Parathyroid adenoma (tissue), 2 donors: ENCODE measurements around the gene CNGA1.

ENCODE experiments used
- H2AFZ ChIP-seq: fragments of 300-600 bp; sonication (generic); one replicate; pipeline ENCODE4 v1.7.0; 2017; ENCODE audit warnings: antibody characterized with exemption, mild to moderate bottlenecking
- H3K27ac ChIP-seq: fragments of 300-600 bp; sonication (generic); one replicate; pipeline ENCODE4 v1.7.0; 2017
- H3K27me3 ChIP-seq: fragments of 300-600 bp; sonication (generic); one replicate; pipeline ENCODE4 v1.7.0; 2017; ENCODE audit warnings: low read length; ENCODE audit not compliant: control insufficient read depth, insufficient read depth
- H3K36me3 ChIP-seq: fragments of 300-600 bp; sonication (generic); one replicate; pipeline ENCODE4 v1.7.0; 2017; ENCODE audit warnings: low read length; ENCODE audit not compliant: control insufficient read depth, insufficient read depth
- H3K4me1 ChIP-seq: fragments of 300-600 bp; sonication (generic); one replicate; pipeline ENCODE4 v1.7.0; 2017; ENCODE audit warnings: control low read depth
- H3K4me2 ChIP-seq: fragments of 300-600 bp; sonication (generic); one replicate; pipeline ENCODE4 v1.7.0; 2017; ENCODE audit warnings: low read length
- H3K4me3 ChIP-seq: fragments of 300-600 bp; sonication (generic); one replicate; pipeline ENCODE4 v1.7.0; 2017; ENCODE audit warnings: low read depth, low read length
- H3K79me2 ChIP-seq: fragments of 300-600 bp; sonication (generic); one replicate; pipeline ENCODE4 v1.7.0; 2017; ENCODE audit warnings: control low read depth
- H3K9ac ChIP-seq: fragments of 300-600 bp; sonication (generic); one replicate; pipeline ENCODE4 v1.7.0; 2017; ENCODE audit warnings: mild to moderate bottlenecking
- H3K9me3 ChIP-seq: fragments of 300-600 bp; sonication (generic); one replicate; pipeline ENCODE4 v1.7.0; 2017; ENCODE audit warnings: low read length; ENCODE audit not compliant: control insufficient read depth
- CTCF ChIP-seq: fragments of 300-600 bp; sonication (generic); IDR thresholded peaks from one replicate; pipeline ENCODE4 v1.7.0; 2017; ENCODE audit warnings: antibody characterized with exemption, mild to moderate bottlenecking
- donor health status: primary hyperparathyroidism.

The CNGA1 gene

GRCh38 chr4:47972721-47973120 lies 43.8 kb downstream of the CNGA1 start:
- H3K9me3 ChIP-seq: no peaks in the 10 kb centered on the region
- H3K27ac ChIP-seq: no peak overlapping the region
- H3K36me3 ChIP-seq: no peaks in the 10 kb centered on the region
- no peaks in the 10 kb centered on the region for H3K79me2 ChIP-seq
- TF ChIP-seq CTCF: no peak
- no peak overlapping the region for H3K9ac ChIP-seq
- H3K27me3 ChIP-seq: no peaks in the 10 kb centered on the region
- H3K4me1 ChIP-seq: no peaks in the 10 kb centered on the region
- H3K4me2 ChIP-seq: no peak overlapping the region
- H2AFZ ChIP-seq: no peak overlapping the region
- no peak overlapping the region for H3K4me3 ChIP-seq

GRCh38 chr4:47972181-47972580 lies 44.3 kb downstream of the CNGA1 start:
- H3K9ac ChIP-seq: no peak overlapping the region
- H3K4me2 ChIP-seq: no peak overlapping the region
- H3K27ac ChIP-seq: no peak overlapping the region
- TF ChIP-seq CTCF: no peak
- no peaks in the 10 kb centered on the region for H3K79me2 ChIP-seq
- H3K4me1 ChIP-seq: no peaks in the 10 kb centered on the region
- H3K4me3 ChIP-seq: no peak overlapping the region
- H3K36me3 ChIP-seq: no peaks in the 10 kb centered on the region
- H2AFZ ChIP-seq: no peak overlapping the region
- H3K27me3 ChIP-seq: no peaks in the 10 kb centered on the region
- no peaks in the 10 kb centered on the region for H3K9me3 ChIP-seq

GRCh38 chr4:47968847-47969246 lies 47.6 kb downstream of the CNGA1 start:
- Histone ChIP-seq H2AFZ (no peak overlapping the region), H3K4me3 (no peak overlapping the region), H3K36me3 (no peaks in the 10 kb centered on the region), H3K9ac (no peak overlapping the region), H3K4me2 (no peak overlapping the region), H3K79me2 (no peaks in the 10 kb centered on the region), H3K4me1 (no peaks in the 10 kb centered on the region), H3K27me3 (no peaks in the 10 kb centered on the region), H3K9me3 (no peaks in the 10 kb centered on the region), H3K27ac (no peak overlapping the region)
- no peak for TF ChIP-seq CTCF

- Histone ChIP-seq H2AFZ (no peak overlapping the region), H3K79me2 (no peaks in the 10 kb centered on the region), H3K4me1 (no peaks in the 10 kb centered on the region), H3K36me3 (no peaks in the 10 kb centered on the region), H3K4me3 (no peak overlapping the region), H3K27ac (no peak overlapping the region), H3K27me3 (no peaks in the 10 kb centered on the region), H3K9me3 (no peaks in the 10 kb centered on the region), H3K4me2 (no peak overlapping the region), H3K9ac (no peak overlapping the region)
- TF ChIP-seq CTCF: no peak
Observed at GRCh38 chr4:47954677-47955076, 61.8 kb downstream of the CNGA1 start.

- H3K36me3 ChIP-seq: no peaks in the 10 kb centered on the region
- TF ChIP-seq CTCF: no peak
- H3K4me2 ChIP-seq: no peak overlapping the region
- H3K79me2 ChIP-seq: no peaks in the 10 kb centered on the region
- no peak overlapping the region for H3K27ac ChIP-seq
- H3K27me3 ChIP-seq: no peaks in the 10 kb centered on the region
- no peak overlapping the region for H3K4me3 ChIP-seq
- H3K4me1 ChIP-seq: no peaks in the 10 kb centered on the region
- no peak overlapping the region for H2AFZ ChIP-seq
- H3K9ac ChIP-seq: no peak overlapping the region
- H3K9me3 ChIP-seq: no peaks in the 10 kb centered on the region
Observed at GRCh38 chr4:47954245-47954644, 62.2 kb downstream of the CNGA1 start.
